Measurements from ENCODE around the gene ADCY1. TPM values are rescaled to one million over a fixed set of nuclear protein-coding genes. Genes with fewer than 3 reads are reported as not detected.

Gene ADCY1
- polyA plus RNA-seq, 1 donor (not counting 4 experiments of a cell fraction or from before 2014, with no cell fraction given), result 0.54 TPM

DNA sequence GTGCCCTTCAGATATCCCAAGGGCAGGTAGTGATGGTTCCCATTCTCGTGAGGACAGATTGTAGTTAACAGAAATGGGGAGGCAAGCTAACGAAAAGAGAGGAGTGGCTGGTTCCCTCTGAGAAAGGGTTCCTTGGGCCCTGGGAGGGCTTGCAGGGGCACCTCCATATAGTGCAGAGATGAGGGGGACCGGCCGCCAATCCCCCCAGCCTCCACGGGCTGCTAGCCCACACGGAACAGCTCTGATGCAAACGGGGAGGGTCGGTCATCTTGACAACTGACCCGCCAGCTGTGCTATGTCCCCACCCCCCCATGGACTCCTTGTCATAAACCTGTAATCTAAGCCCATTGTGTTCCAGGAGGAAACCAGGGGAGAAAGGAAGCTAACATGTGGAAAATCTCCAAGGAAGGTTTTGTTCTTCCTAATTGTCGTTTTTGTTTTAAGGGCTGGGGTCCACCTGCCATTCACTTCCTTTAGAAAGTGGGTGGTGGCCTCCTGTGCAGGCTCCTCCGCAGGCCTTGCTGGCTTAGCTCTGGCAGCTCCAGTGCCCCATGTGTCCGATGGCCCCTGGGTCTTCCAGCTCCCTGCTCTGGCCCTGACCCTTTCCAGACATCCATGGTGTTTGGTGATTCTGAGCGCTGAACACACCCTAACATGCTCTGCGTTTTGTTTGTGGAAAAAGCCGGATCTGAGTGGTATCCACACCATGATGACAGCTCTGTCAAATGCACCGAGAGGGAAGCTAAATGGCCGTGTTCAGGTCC lies 15.9 kb downstream of the ADCY1 start:
- Histone ChIP-seq H3K9me1 (ENCODE audit: control insufficient read depth, extremely low read depth, insufficient read depth, low read length) (no peaks in the 10 kb centered on the region), H3K27me3 (ENCODE audit: control insufficient read depth, extremely low read depth, insufficient read depth, low read length) (no peaks in the 10 kb centered on the region), H3K9me3 (ENCODE audit: control insufficient read depth, low read depth, low read length) (no peaks in the 10 kb centered on the region), H3K4me2 (ENCODE audit: control insufficient read depth, extremely low read depth, insufficient read depth, low read depth, low read length) (no peak overlapping the region), H3K79me2 (ENCODE audit: control insufficient read depth, insufficient read depth, low read length) (no peaks in the 10 kb centered on the region), H3K9ac (ENCODE audit: control insufficient read depth, extremely low read depth, insufficient read depth, low read length) (no peak overlapping the region), H4K20me1 (ENCODE audit: control insufficient read depth, extremely low read depth, insufficient read depth, low read length) (no peaks in the 10 kb centered on the region), H3K36me3 (ENCODE audit: control insufficient read depth in 2 of 2, extremely low read depth in 1 of 2, insufficient read depth in 2 of 2, low read length in 2 of 2) (no peaks in the 10 kb centered on the region), H3K4me3 (ENCODE audit: control insufficient read depth in 2 of 3, extremely low read depth in 1 of 3, insufficient read depth in 2 of 3, low read depth in 1 of 3, low read length in 3 of 3) (no peak overlapping the region), H3K27ac (ENCODE audit: control insufficient read depth, insufficient read depth, low read length) (no peak overlapping the region), H3K4me1 (ENCODE audit: control insufficient read depth, extremely low read depth, insufficient read depth, low read length) (no peaks in the 10 kb centered on the region), H2AFZ (ENCODE audit: control insufficient read depth, low read length) (no peak overlapping the region)
- DNase-seq (ENCODE audit: low read depth, low spot score) (no peak), FAIRE-seq (no peak)
- TF ChIP-seq, protein P1, sequence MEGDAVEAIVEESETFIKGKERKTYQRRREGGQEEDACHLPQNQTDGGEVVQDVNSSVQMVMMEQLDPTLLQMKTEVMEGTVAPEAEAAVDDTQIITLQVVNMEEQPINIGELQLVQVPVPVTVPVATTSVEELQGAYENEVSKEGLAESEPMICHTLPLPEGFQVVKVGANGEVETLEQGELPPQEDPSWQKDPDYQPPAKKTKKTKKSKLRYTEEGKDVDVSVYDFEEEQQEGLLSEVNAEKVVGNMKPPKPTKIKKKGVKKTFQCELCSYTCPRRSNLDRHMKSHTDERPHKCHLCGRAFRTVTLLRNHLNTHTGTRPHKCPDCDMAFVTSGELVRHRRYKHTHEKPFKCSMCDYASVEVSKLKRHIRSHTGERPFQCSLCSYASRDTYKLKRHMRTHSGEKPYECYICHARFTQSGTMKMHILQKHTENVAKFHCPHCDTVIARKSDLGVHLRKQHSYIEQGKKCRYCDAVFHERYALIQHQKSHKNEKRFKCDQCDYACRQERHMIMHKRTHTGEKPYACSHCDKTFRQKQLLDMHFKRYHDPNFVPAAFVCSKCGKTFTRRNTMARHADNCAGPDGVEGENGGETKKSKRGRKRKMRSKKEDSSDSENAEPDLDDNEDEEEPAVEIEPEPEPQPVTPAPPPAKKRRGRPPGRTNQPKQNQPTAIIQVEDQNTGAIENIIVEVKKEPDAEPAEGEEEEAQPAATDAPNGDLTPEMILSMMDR (optimal IDR thresholded peaks at IDR 0.05 in 1 of 3, IDR thresholded peaks at IDR 0.05 in 1 of 3, conservative IDR thresholded peaks at IDR 0.05 in 1 of 3; ENCODE audit: extremely low read depth in 1 of 3, insufficient read depth in 2 of 3, low read length in 3 of 3), result no peak
- no peak for TF ChIP-seq EZH2 (IDR thresholded peaks at IDR 0.05; ENCODE audit: low read length)
- dilution Hi-C loops (cut with MboI; ENCODE audit: extremely low pct_ligation_motif_present, low sequenced_read_pairs), result no loop called here

DNA sequence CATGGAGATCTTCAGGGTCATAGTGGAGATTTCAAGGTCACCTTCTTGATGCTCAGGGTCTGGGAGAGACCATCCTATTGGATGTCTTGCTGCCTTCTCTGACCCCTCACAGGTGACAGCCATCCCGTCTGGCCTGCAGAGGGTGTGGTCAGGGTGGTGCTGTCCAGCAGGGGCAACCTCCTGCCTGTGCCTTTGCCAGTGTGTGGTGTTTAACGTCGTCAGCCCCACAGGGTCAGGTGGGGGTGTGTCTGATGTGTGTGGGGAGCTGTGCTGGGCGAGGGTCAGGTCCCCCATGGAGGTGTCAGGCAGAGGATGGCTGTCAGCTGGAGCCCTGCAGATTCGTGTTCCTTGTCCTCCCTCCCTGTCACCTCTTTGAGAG lies 16.5 kb downstream of the ADCY1 start:
- H3K4me2 ChIP-seq (ENCODE audit: control insufficient read depth, extremely low read depth, insufficient read depth, low read depth, low read length), result no peak overlapping the region
- no peak overlapping the region for H3K4me3 ChIP-seq (ENCODE audit: control insufficient read depth in 2 of 3, extremely low read depth in 1 of 3, insufficient read depth in 2 of 3, low read depth in 1 of 3, low read length in 3 of 3)
- no peaks in the 10 kb centered on the region for H3K9me1 ChIP-seq (ENCODE audit: control insufficient read depth, extremely low read depth, insufficient read depth, low read length)
- dilution Hi-C loops (cut with MboI; ENCODE audit: extremely low pct_ligation_motif_present, low sequenced_read_pairs), result no loop called here
- H3K36me3 ChIP-seq (ENCODE audit: control insufficient read depth in 2 of 2, extremely low read depth in 1 of 2, insufficient read depth in 2 of 2, low read length in 2 of 2), result no peaks in the 10 kb centered on the region
- no peaks in the 10 kb centered on the region for H3K79me2 ChIP-seq (ENCODE audit: control insufficient read depth, insufficient read depth, low read length)
- FAIRE-seq, result no peak
- TF ChIP-seq, protein P1 (optimal IDR thresholded peaks at IDR 0.05 in 1 of 3, IDR thresholded peaks at IDR 0.05 in 1 of 3, conservative IDR thresholded peaks at IDR 0.05 in 1 of 3; ENCODE audit: extremely low read depth in 1 of 3, insufficient read depth in 2 of 3, low read length in 3 of 3), result no peak
- TF ChIP-seq EZH2 (IDR thresholded peaks at IDR 0.05; ENCODE audit: low read length), result no peak
- H3K9me3 ChIP-seq (ENCODE audit: control insufficient read depth, low read depth, low read length), result no peaks in the 10 kb centered on the region
- no peak overlapping the region for H3K9ac ChIP-seq (ENCODE audit: control insufficient read depth, extremely low read depth, insufficient read depth, low read length)
- H4K20me1 ChIP-seq (ENCODE audit: control insufficient read depth, extremely low read depth, insufficient read depth, low read length), result no peaks in the 10 kb centered on the region
- H3K27ac ChIP-seq (ENCODE audit: control insufficient read depth, insufficient read depth, low read length), result no peak overlapping the region
- no peaks in the 10 kb centered on the region for H3K4me1 ChIP-seq (ENCODE audit: control insufficient read depth, extremely low read depth, insufficient read depth, low read length)
- no peaks in the 10 kb centered on the region for H3K27me3 ChIP-seq (ENCODE audit: control insufficient read depth, extremely low read depth, insufficient read depth, low read length)
- H2AFZ ChIP-seq (ENCODE audit: control insufficient read depth, low read length), result no peak overlapping the region
- no peak for DNase-seq (ENCODE audit: low read depth, low spot score)
